C4-2B (cell line): ENCODE results near the gene KSR2.

ENCODE experiments used
- H3K27ac ChIP-seq: fragments of 450-650 bp; 2 replicates; pipeline ENCODE4 v1.5.1; 2017
- ZFX ChIP-seq: fragments of 450-650 bp; IDR thresholded peaks from 2 replicates; pipeline ENCODE4 v1.6.1; 2017
- TF ChIP-seq, protein P1 (sequence below): fragments of 450-650 bp; conservative IDR thresholded peaks from 2 replicates; pipeline ENCODE4 v1.5.1; 2017; ENCODE audit warnings: mild to moderate bottlenecking

Gene KSR2

DNA sequence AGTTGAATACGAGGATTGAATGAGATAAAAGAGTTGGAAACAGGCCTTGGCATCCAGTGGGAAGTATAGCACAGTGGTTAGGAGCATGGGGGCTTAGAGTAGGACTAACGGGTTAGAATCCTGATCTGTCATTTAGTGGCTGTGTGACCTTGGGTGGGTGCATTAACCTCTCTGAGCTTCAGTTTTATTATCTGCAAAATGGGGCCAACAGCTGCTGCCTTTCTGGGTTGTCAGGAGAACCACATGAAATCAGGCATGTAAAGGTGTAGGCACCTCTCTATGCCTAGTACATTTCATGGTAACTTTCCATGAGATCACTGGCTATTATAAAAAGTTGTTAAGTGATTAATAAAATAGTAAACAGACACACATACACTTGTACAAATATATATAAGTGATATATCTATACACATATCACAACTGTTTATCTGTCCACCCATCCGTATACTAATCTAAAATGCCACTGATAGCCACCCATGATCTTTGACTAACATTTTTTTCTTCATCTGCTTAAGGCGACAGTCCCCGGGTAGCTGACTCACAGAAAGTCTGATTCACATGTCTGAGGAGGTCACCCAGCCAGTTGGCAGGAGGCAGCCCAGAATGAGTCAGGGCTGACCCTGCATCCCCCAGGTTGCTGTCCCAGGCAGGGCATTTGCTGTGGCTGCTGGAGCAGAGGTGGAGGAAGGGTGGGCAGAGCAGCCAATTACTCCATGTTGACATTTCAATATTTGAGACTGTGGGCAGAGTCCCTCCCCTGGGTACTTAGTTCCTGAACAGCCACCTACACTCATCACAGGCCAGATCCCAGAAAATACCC lies 481.7 kb downstream of the KSR2 start:
- no peak overlapping the region for H3K27ac ChIP-seq
- TF ChIP-seq ZFX, result no peak
- TF ChIP-seq, protein P1, sequence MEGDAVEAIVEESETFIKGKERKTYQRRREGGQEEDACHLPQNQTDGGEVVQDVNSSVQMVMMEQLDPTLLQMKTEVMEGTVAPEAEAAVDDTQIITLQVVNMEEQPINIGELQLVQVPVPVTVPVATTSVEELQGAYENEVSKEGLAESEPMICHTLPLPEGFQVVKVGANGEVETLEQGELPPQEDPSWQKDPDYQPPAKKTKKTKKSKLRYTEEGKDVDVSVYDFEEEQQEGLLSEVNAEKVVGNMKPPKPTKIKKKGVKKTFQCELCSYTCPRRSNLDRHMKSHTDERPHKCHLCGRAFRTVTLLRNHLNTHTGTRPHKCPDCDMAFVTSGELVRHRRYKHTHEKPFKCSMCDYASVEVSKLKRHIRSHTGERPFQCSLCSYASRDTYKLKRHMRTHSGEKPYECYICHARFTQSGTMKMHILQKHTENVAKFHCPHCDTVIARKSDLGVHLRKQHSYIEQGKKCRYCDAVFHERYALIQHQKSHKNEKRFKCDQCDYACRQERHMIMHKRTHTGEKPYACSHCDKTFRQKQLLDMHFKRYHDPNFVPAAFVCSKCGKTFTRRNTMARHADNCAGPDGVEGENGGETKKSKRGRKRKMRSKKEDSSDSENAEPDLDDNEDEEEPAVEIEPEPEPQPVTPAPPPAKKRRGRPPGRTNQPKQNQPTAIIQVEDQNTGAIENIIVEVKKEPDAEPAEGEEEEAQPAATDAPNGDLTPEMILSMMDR, result no peak

DNA sequence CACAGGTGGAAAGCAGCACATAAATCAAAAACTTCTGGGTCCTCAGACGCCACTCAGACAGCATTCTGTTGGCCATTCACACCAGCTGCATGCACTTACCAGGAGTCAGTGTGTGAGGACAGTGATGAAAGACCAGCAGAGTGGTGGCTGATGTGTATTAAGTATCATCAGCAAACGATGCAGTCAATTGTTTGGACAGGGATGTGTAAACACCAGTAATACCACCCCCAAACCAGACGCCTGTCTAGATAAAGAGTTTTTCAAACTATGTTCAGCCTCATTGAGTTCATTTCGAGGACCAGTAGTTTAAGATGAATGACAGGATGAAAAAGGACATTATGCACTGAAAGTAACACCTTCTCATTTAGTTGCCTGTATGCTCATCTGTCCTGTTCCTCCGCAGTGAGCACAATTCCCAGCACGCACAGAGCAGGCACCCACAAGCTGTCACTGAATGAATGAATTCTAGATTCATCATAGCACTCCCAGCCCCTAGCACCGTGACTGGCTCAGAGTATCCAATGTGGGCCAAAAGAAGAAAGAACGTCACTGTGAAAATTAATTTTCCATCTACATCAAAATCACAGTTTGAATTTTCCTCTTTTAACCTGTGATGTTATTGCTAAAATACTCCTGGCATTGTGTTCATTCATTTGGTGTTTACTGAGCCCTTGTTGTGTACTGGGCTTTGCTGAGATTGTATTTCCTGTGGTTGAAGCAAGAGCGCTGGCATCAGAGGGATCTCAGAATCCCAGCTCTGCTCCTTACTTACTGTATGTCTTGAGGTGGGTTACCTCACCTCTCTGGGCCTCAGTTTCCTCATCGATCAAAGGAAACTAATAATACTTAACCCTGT lies 482.6 kb downstream of the KSR2 start:
- H3K27ac ChIP-seq, result no peak overlapping the region
- TF ChIP-seq, protein P1, result no peak
- TF ChIP-seq ZFX, result no peak

DNA sequence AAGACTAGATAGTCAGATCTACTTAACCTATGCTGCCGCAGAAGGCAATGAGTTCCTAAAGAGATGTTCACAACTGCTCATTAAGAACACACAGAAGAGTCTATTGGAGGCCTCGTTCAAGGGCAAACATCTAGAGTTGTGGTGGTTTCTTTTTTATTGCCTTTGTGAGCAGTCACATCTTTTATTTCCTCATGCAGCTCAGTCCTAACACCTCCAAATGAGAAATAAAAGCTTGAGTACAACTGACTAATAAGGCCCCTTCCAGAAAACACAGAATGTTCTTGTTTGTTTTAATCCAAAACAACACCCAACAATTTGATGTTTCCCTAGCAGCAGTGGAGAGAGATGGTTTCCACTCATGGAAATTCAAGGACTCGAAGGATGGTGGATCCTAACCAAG lies 483.9 kb downstream of the KSR2 start:
- TF ChIP-seq ZFX, result no peak
- TF ChIP-seq, protein P1, result no peak
- no peak overlapping the region for H3K27ac ChIP-seq

DNA sequence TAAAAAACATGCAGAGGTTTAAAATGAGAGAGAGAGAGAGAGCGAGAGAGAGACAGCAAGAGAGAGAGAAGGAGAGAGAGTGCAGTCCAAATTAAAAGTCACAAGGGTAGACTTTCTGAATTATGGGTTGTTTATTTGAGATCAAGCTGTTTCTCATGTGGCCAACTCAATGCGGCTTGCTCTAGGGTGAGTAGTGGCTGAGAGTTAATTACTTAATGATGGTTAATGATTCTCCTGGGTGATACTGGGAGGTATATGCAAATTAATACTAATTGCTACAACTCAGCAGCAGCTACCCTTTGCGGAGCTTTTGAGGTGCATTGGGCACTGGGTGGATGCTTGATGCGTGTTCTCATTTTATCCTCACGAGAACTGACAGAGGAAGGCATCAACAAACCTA lies 485.3 kb downstream of the KSR2 start:
- TF ChIP-seq, protein P1, result no peak
- TF ChIP-seq ZFX, result no peak
- no peak overlapping the region for H3K27ac ChIP-seq

DNA sequence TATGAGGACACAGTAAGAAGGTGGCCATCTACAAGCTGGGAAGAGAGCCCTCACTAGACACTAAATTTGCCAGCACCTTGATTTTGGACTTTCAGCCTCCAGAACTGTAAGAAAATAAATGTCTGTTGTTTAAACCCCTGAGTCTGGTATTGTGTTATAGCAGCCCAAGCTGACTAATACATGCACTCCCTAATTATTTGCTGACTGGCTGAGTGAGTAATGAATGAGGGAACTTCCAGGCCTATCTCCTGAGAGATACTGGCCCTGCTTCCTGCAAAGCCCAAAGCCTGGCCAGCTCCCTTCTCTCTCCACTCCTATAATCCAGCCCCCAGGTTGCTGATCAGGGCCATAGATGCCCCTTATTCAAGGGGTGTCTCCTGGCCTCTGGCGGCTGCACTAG lies 487.3 kb downstream of the KSR2 start:
- H3K27ac ChIP-seq, result no peak overlapping the region
- TF ChIP-seq, protein P1, result no peak

DNA sequence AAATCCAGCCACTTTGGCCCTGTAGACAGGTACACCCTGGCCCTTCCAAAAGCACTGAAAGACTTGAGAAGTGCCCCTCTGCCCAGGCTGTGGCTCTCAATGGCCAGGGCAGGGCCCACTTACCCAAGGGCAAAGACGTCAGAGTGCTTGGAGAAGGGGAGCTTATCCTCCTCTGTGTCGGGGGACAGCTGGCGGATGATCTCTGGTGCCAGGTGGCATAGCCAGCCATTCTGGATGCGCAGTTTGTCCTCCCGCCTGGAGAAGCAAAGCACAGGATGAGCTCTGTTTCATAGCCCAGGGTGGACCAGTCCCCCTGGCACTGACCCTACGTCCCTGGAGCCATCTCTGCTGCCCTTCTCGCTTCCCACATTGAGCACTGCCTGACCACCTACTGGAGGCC lies 492.4 kb downstream of the KSR2 start:
- TF ChIP-seq ZFX, result no peak
- TF ChIP-seq, protein P1, result no peak
- H3K27ac ChIP-seq, result no peak overlapping the region

DNA sequence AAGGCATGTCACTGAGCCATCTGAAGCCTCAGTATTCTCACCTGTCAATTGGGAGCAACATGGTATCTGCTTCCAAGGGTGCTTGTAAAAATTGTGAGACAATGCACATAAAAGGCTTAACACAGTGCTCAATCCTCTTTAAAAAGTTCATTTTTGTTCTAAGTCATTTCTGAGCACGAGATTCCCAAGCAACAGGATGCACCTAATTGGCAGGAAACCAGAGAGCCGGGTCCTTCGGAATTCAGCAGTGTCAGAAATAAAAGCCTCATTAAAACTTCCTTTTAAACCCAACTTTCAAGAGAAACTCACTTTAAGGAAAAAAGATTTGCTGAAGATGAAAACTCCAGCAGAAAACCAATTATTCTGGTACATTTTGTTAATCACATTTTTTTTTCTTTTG lies 494.9 kb downstream of the KSR2 start:
- TF ChIP-seq, protein P1, result no peak
- TF ChIP-seq ZFX, result no peak
- H3K27ac ChIP-seq, result no peak overlapping the region
